Gastrocnemius medialis (tissue), 4 donors: ENCODE measurements around the gene PSMC3.

Experiments used
- CTCF ChIP-seq, 5 experiments: fragments of 450-650 bp in 3 of 5; fragments of 200-600 bp in 2 of 5; sonication (generic) in 2 of 5; IDR thresholded peaks in 4 of 5; conservative IDR thresholded peaks in 1 of 5; 1 replicate in 4 of 5; 2 replicates in 1 of 5; pipeline ENCODE4 v1.5.1; 2016 to 2019; ENCODE audit warnings: antibody characterized with exemption in 5 of 5, mild to moderate bottlenecking in 3 of 5, moderate library complexity in 3 of 5
- POLR2A ChIP-seq, 2 donors: fragments of 450-650 bp; IDR thresholded peaks; one replicate each; pipeline ENCODE4 v1.6.1; 2017; ENCODE audit warnings: antibody characterized with exemption in 2 of 2, mild to moderate bottlenecking in 2 of 2, moderate library complexity in 2 of 2

DNA sequence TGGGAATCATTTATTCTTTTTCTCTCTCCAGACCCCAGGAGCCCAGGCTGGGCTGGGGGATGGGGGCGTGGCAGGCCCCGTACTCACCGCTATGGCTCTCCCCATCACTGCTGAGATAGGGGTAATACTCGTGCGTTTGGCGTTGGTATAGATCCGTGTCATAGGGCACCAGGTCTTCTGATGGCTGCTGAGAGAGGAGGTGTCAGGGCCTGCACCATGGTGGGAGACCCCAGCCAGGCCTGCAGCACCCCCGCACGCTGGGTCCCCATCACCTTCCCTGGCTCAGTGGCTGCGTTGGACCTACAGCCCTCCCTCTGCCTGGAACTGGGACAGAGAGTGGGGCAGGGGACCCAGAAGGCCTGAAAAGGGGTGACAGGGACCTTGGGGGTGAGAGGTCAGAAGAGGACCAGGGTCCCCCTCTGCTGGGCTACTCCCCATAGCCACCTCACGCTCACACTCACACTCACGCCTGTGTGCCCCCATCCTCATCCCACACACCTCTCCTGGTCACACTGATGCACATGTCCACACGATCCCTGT is 50.6 kb downstream of the PSMC3 start:
- no peak for TF ChIP-seq CTCF (IDR thresholded peaks at IDR 0.05 in 4 of 5, conservative IDR thresholded peaks at IDR 0.05 in 1 of 5)
- no peak for TF ChIP-seq POLR2A (IDR thresholded peaks at IDR 0.05)
